ENCODE data around the gene CA14. TPM values are rescaled to one million over a fixed set of nuclear protein-coding genes. Genes with fewer than 3 reads are reported as not detected.
A peak's percentile ranks its signal among the peaks of the same experiment; 100 is the strongest.
"Not testable (repeated sequence)": the region's sequence is repeated elsewhere in the genome, so short reads cannot be mapped to it uniquely, and the experiment has no call there.

CA14 gene
- total and polyA plus RNA-seq, 7 experiments from 2014 or later, result 0.35 to 1.7 TPM; not detected in 5

GRCh38 chr1:150302902-150303301 is 45.3 kb downstream of the CA14 start:
- Histone ChIP-seq H3K4me3 (ENCODE audit: low read length) (no peak overlapping the region), H3K36me3 (ENCODE audit: control insufficient read depth in 2 of 3, insufficient read depth in 3 of 3, low read length in 3 of 3) (peaks cover 0 to 29% (median 0%) of the 10 kb centered on the region in 3 experiments), H3K27ac (ENCODE audit: low read depth, low read length) (no peak overlapping the region), H3K4me1 (ENCODE audit: control insufficient read depth in 2 of 2, insufficient read depth in 2 of 2, low read length in 2 of 2) (no peaks in the 10 kb centered on the region), H3K9me3 (ENCODE audit: control insufficient read depth in 2 of 3, low read length in 3 of 3) (no peaks in the 10 kb centered on the region), H3K27me3 (ENCODE audit: control insufficient read depth in 2 of 2, insufficient read depth in 2 of 2, low read length in 2 of 2) (no peaks in the 10 kb centered on the region)
- peaks cover 2 to 15% (median 11%) of the 10 kb centered on the region in 7 donors for H3K4me1 Mint-ChIP-seq
- DNase-seq (no peak), ATAC-seq (no peak)
- intact Hi-C loops (cut with micrococcal nuclease), result loop anchor here in 1 of 2 donors (1.0 kb wide), 1 partner anchor 10 kb away; the partner anchor contains the start of gene MRPS21
- ChIA-PET CTCF (no interaction called here), POLR2A (no interaction called here)
- H3K27ac Mint-ChIP-seq, result peak overlapping the region in 4 of 9 donors; percentile 2 to 79 (median 2)
- H3K27me3 Mint-ChIP-seq, result no peaks in the 10 kb centered on the region
- H3K4me3 Mint-ChIP-seq, result no peak overlapping the region
- no peaks in the 10 kb centered on the region for H3K9me3 Mint-ChIP-seq
- peaks cover 10 to 30% (median 11%) of the 10 kb centered on the region in 5 donors for H3K36me3 Mint-ChIP-seq

- Mint-ChIP-seq H3K27ac (peak overlapping the region in 1 of 9 donors; percentile 43), H3K36me3 (peaks cover 0 to 17% (median 10%) of the 10 kb centered on the region in 5 donors)
- H3K27me3 Mint-ChIP-seq; H3K9me3 Mint-ChIP-seq; H3K27ac ChIP-seq (ENCODE audit: low read depth, low read length); H3K9me3 ChIP-seq (ENCODE audit: control insufficient read depth in 2 of 3, low read length in 3 of 3); H3K4me1 Mint-ChIP-seq; CTCF ChIA-PET; H3K36me3 ChIP-seq (ENCODE audit: control insufficient read depth in 2 of 3, insufficient read depth in 3 of 3, low read length in 3 of 3); H3K4me3 ChIP-seq (ENCODE audit: low read length); H3K4me1 ChIP-seq (ENCODE audit: control insufficient read depth in 2 of 2, insufficient read depth in 2 of 2, low read length in 2 of 2); intact Hi-C loops (cut with micrococcal nuclease); H3K27me3 ChIP-seq (ENCODE audit: control insufficient read depth in 2 of 2, insufficient read depth in 2 of 2, low read length in 2 of 2); POLR2A ChIA-PET; ATAC-seq; H3K4me3 Mint-ChIP-seq; DNase-seq: not testable (repeated sequence)
Measured at GRCh38 chr1:150308585-150308984, 51.0 kb downstream of the CA14 start.

- no peaks in the 10 kb centered on the region for H3K27me3 ChIP-seq (ENCODE audit: control insufficient read depth in 2 of 2, insufficient read depth in 2 of 2, low read length in 2 of 2)
- H3K9me3 ChIP-seq (ENCODE audit: control insufficient read depth in 2 of 3, low read length in 3 of 3), result no peaks in the 10 kb centered on the region
- Mint-ChIP-seq H3K9me3 (no peaks in the 10 kb centered on the region), H3K27me3 (no peaks in the 10 kb centered on the region), H3K4me3 (no peak overlapping the region), H3K4me1 (no peaks in the 10 kb centered on the region), H3K36me3 (peaks cover 0 to 17% (median 10%) of the 10 kb centered on the region in 5 donors), H3K27ac (peak overlapping the region in 1 of 9 donors; percentile 90)
- ChIA-PET CTCF (interaction anchor here (0.6 kb wide), 1 partner anchor 67 kb away, joined by 3 read pairs; no protein-coding TSS in a partner anchor), POLR2A (no interaction called here)
- ATAC-seq, result no peak
- H3K36me3 ChIP-seq (ENCODE audit: control insufficient read depth in 2 of 3, insufficient read depth in 3 of 3, low read length in 3 of 3), result peaks cover 0 to 8% (median 0%) of the 10 kb centered on the region in 3 experiments
- intact Hi-C loops (cut with micrococcal nuclease), result no loop called here
- no peak for DNase-seq
- H3K27ac ChIP-seq (ENCODE audit: low read depth, low read length), result no peak overlapping the region
- no peaks in the 10 kb centered on the region for H3K4me1 ChIP-seq (ENCODE audit: control insufficient read depth in 2 of 2, insufficient read depth in 2 of 2, low read length in 2 of 2)
- H3K4me3 ChIP-seq (ENCODE audit: low read length), result no peak overlapping the region
Measured at GRCh38 chr1:150309758-150310508, 52.4 kb downstream of the CA14 start.

GRCh38 chr1:150311762-150312161 is 54.2 kb downstream of the CA14 start:
- no peak for DNase-seq
- H3K27me3 ChIP-seq (ENCODE audit: control insufficient read depth in 2 of 2, insufficient read depth in 2 of 2, low read length in 2 of 2), result no peaks in the 10 kb centered on the region
- no peaks in the 10 kb centered on the region for H3K9me3 ChIP-seq (ENCODE audit: control insufficient read depth in 2 of 3, low read length in 3 of 3)
- peaks cover 0 to 12% (median 10%) of the 10 kb centered on the region in 5 donors for H3K36me3 Mint-ChIP-seq
- H3K27ac ChIP-seq (ENCODE audit: low read depth, low read length), result no peak overlapping the region
- peaks cover 0 to 8% (median 0%) of the 10 kb centered on the region in 3 experiments for H3K36me3 ChIP-seq (ENCODE audit: control insufficient read depth in 2 of 3, insufficient read depth in 3 of 3, low read length in 3 of 3)
- intact Hi-C loops (cut with micrococcal nuclease), result no loop called here
- CTCF ChIA-PET, result no interaction called here
- no peak for ATAC-seq
- no peaks in the 10 kb centered on the region for H3K27me3 Mint-ChIP-seq
- POLR2A ChIA-PET, result no interaction called here
- no peaks in the 10 kb centered on the region for H3K4me1 Mint-ChIP-seq
- no peaks in the 10 kb centered on the region for H3K9me3 Mint-ChIP-seq
- peak overlapping the region in 1 of 9 donors; percentile 46 for H3K27ac Mint-ChIP-seq
- H3K4me3 ChIP-seq (ENCODE audit: low read length), result no peak overlapping the region
- no peak overlapping the region for H3K4me3 Mint-ChIP-seq
- no peaks in the 10 kb centered on the region for H3K4me1 ChIP-seq (ENCODE audit: control insufficient read depth in 2 of 2, insufficient read depth in 2 of 2, low read length in 2 of 2)

Other genes starting within 250 kb of the CA14 start
- gene OTUD7B, start 247.0 kb upstream of the CA14 start, total RNA-seq, result 10 to 100 TPM in 2 of 5 experiments, 1 to 10 TPM in 3; 4.6 to 12.8 (median 9.7) TPM
- under 1 TPM; 0.52 to 0.90 TPM for gene OTUD7B, start 247.0 kb upstream of the CA14 start, polyA plus RNA-seq
- 10 to 100 TPM; 20.3 to 37.7 (median 29.3) TPM for gene VPS45, start 190.0 kb upstream of the CA14 start, total RNA-seq
- 10 to 100 TPM; 24.0 to 25.6 TPM for gene VPS45, start 190.0 kb upstream of the CA14 start, polyA plus RNA-seq
- 100 to 1,000 TPM in 2 of 5 experiments, 10 to 100 TPM in 3; 64.9 to 111 (median 94.1) TPM for gene PLEKHO1, start 107.9 kb upstream of the CA14 start, total RNA-seq
- gene PLEKHO1, start 107.9 kb upstream of the CA14 start, polyA plus RNA-seq, result 10 to 100 TPM; 33.4 to 33.7 TPM
- 100 to 1,000 TPM in 1 of 5 experiments, 10 to 100 TPM in 4; 35.6 to 156 (median 44.8) TPM for gene ANP32E, start 21.7 kb upstream of the CA14 start, total RNA-seq
- 10 to 100 TPM; 41.4 to 56.4 TPM for gene ANP32E, start 21.7 kb upstream of the CA14 start, polyA plus RNA-seq
- gene APH1A, start 11.2 kb downstream of the CA14 start, total RNA-seq, result 100 to 1,000 TPM; 112 to 143 (median 127) TPM
- 10 to 100 TPM; 70.7 to 81.4 TPM for gene APH1A, start 11.2 kb downstream of the CA14 start, polyA plus RNA-seq
- 1 to 10 TPM; 1.5 to 7.8 (median 4.3) TPM for gene C1orf54, start 15.0 kb downstream of the CA14 start, total RNA-seq
- gene C1orf54, start 15.0 kb downstream of the CA14 start, polyA plus RNA-seq, result 1 to 10 TPM; 2.7 to 5.6 TPM
- 1 to 10 TPM; 1.4 to 2.6 (median 2.4) TPM for gene CIART, start 24.8 kb downstream of the CA14 start, total RNA-seq
- 1 to 10 TPM in 1 of 2 donors, under 1 TPM in 1; 0.87 to 2.0 TPM for gene CIART, start 24.8 kb downstream of the CA14 start, polyA plus RNA-seq
- gene MRPS21, start 36.1 kb downstream of the CA14 start, total RNA-seq, result 10 to 100 TPM; 47.9 to 72.8 (median 67.5) TPM
- 10 to 100 TPM; 61.7 to 92.9 TPM for gene MRPS21, start 36.1 kb downstream of the CA14 start, polyA plus RNA-seq
- gene PRPF3, start 63.8 kb downstream of the CA14 start, total RNA-seq, result 100 to 1,000 TPM in 4 of 5 experiments, 10 to 100 TPM in 1; 89.6 to 176 (median 160) TPM
- 10 to 100 TPM; 14.8 to 37.4 TPM for gene PRPF3, start 63.8 kb downstream of the CA14 start, polyA plus RNA-seq
- 10 to 100 TPM; 33.2 to 62.2 (median 40.6) TPM for gene RPRD2, start 106.4 kb downstream of the CA14 start, total RNA-seq
- gene RPRD2, start 106.4 kb downstream of the CA14 start, polyA plus RNA-seq, result 10 to 100 TPM; 27.5 to 51.2 TPM
- 10 to 100 TPM; 30.3 to 39.0 (median 36.4) TPM for gene TARS2, start 229.6 kb downstream of the CA14 start, total RNA-seq
- gene TARS2, start 229.6 kb downstream of the CA14 start, polyA plus RNA-seq, result 10 to 100 TPM; 28.3 to 29.4 TPM